GM06990 (cell line): ENCODE results near the gene NCOR2.

Experiments
- DNase-seq: peaks from one replicate; pipeline ENCODE4 v3.0.0-alpha.2; 2011; ENCODE audit not compliant: insufficient read length; ENCODE audit errors: extremely low read depth
- H3K27me3 ChIP-seq: replicated peaks from 2 replicates; pipeline ENCODE4 v1.6.0; 2011; ENCODE audit warnings: low read length; ENCODE audit not compliant: control insufficient read depth, insufficient read depth
- H3K36me3 ChIP-seq: 2 replicates; pipeline ENCODE4 v1.5.1; 2011; ENCODE audit warnings: low read length; ENCODE audit not compliant: control insufficient read depth, insufficient read depth
- H3K4me3 ChIP-seq: replicated peaks from 2 replicates; pipeline ENCODE4 v1.5.1; 2011; ENCODE audit warnings: low read depth, mild to moderate bottlenecking, control low read depth, low read length
- CTCF ChIP-seq: IDR thresholded peaks from 2 replicates; pipeline ENCODE4 v1.5.1; 2011; ENCODE audit warnings: low read length, control low read depth, mild to moderate bottlenecking, inconsistent platforms; ENCODE audit not compliant: insufficient read depth, poor library complexity, severe bottlenecking

The NCOR2 gene

GRCh38 chr12:124543590-124544310 is 23.7 kb downstream of the NCOR2 start:
- no peak for TF ChIP-seq CTCF
- DNase-seq = no peak
- Histone ChIP-seq H3K27me3 (no peaks in the 10 kb centered on the region), H3K4me3 (no peak overlapping the region), H3K36me3 (no peaks in the 10 kb centered on the region; the same call in 1 of the 2 replicates)

- DNase-seq = no peak
- Histone ChIP-seq H3K4me3 (no peak overlapping the region), H3K36me3 (no peaks in the 10 kb centered on the region; the same call in 1 of the 2 replicates), H3K27me3 (no peaks in the 10 kb centered on the region)
- TF ChIP-seq CTCF = no peak
Observed at GRCh38 chr12:124543052-124543589, 24.3 kb downstream of the NCOR2 start.

GRCh38 chr12:124542021-124542949 is 25.1 kb downstream of the NCOR2 start:
- H3K4me3 ChIP-seq = no peak overlapping the region
- H3K36me3 ChIP-seq = no peaks in the 10 kb centered on the region; the same call in 1 of the 2 replicates
- TF ChIP-seq CTCF = no peak
- no peaks in the 10 kb centered on the region for H3K27me3 ChIP-seq
- no peak for DNase-seq

GRCh38 chr12:124541322-124541721 is 26.1 kb downstream of the NCOR2 start:
- Histone ChIP-seq H3K4me3 (no peak overlapping the region), H3K36me3 (no peaks in the 10 kb centered on the region; the same call in 1 of the 2 replicates), H3K27me3 (no peaks in the 10 kb centered on the region)
- no peak for TF ChIP-seq CTCF
- DNase-seq = no peak

- Histone ChIP-seq H3K27me3 (no peaks in the 10 kb centered on the region), H3K4me3 (no peak overlapping the region), H3K36me3 (peaks cover 2% of the 10 kb centered on the region)
- TF ChIP-seq CTCF = no peak
- DNase-seq = no peak
Observed at GRCh38 chr12:124539084-124540041, 28.0 kb downstream of the NCOR2 start.
